ENCODE results near the gene YARS1.

YARS1 gene

GRCh38 chr1:32817159-32817814 is at the start of gene YARS1, which contains the start of gene S100PBP:
Gene YARS1 (minus strand): TSS chr1:32817358. CDS start chr1:32817244, 114 bp downstream.
Gene S100PBP (plus strand): TSS chr1:32817653. CDS start chr1:32826100, 8,447 bp downstream.
- peak; percentile 100 for DNase-seq (ENCODE audit: low read depth in 3 of 3)

- no peak for DNase-seq (ENCODE audit: low read depth in 3 of 3)
Measured at GRCh38 chr1:32865639-32866405, 48.7 kb upstream of the YARS1 start.

DNA sequence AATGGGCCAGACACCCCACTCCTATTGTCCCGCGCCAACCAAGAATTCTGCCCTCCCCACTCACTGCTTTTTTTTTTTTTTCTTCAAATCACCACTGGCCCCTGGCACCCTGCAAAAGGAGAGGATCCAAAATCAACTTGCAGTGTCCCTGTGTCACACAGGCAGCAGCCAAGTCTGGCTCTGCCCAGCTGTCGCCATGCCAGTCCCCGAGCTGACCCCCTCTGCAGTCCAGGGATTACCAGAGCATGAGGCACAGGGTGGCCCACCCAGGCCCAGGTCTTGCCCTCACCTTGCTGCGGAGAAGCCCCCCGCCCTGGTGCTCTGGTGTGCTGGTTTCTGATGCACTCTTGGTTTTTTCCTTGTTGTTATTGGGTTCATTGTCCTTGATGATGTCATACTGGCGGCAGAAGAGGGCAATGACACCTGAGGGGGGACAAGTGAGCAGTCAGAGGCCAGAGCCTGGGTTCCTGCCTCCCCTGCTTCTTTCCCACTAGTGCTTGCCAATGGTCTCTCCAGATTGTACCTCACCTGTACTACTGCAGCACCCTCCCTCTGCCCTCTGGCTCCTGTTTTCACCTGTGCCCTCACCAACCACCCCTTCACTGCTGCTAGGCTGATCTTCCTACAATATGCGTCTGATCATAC is 47.3 kb upstream of the YARS1 start:
- DNase-seq (ENCODE audit: low read depth in 3 of 3), result no peak

DNA sequence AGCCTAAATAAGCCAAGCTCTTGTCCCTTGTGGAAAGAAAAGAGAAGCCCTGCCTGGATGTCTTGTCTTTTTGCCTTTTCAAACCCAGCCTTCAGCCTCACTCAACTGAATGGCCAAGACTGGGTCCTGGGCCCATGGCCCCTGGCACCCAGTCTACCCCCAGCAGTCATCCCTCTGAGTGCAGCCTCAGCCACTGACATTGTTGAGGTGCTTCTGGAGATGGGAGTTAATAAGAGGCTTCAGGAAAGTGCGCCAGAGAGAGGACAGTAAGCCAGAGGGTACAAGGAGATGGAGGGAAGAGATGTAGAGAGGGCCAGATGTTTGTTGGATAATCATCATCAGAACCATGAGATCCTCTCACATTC is 46.7 kb upstream of the YARS1 start:
- no peak for DNase-seq (ENCODE audit: low read depth in 3 of 3)

DNA sequence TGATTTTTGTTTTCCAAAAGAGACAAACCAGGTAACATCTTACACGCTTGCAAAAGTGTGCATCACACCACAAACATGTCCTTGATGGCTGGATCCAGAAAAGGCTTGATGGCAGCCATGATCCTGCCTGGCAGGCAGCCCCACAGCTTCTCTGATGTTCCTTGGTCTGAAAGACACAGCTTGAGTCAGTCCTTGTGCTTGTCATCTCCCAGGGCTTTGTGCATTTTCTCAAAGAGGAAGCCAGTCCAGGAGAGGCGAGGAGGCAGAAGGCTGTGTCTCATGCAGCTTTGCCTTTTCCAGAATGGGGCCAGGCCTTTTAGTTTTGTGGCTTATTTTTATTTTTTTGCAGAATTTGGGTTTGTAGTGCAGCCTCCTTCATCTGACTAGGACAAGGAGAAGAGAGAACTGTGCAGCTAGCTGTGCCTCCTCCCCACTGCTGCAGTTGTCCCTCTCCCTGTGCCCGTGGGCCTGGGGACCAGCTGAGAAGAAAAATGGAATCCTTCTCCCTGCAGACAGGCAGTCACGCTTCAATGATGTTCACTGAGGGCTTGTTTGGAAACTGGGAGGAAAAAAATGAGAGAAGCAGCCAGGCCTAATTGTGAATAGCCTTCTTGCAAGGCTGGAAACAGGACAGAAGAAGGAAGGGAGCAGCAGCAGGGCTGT is 46.2 kb upstream of the YARS1 start:
- DNase-seq (ENCODE audit: low read depth in 3 of 3), result no peak

- no peak for DNase-seq (ENCODE audit: low read depth in 3 of 3)
Measured at GRCh38 chr1:32861904-32862695, 44.9 kb upstream of the YARS1 start.

DNA sequence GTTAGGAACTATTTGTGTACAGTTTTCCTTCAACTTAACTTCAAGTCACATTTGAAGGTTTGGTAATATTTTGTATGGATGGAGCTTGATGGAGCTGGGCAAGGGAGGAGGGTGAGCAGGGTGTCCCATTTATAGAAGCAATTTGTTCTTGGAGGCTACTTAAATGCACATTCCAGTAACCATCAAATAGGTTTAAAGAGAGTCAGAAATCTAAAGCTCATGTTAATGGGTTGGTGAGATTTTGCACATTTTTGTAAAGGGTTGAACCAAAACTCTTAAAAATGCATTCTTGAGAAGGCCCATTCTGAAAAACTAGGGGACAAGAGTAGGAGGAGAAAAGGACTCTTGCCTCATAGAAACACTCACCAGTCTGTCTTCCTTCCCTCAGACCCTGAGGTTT is 43.4 kb upstream of the YARS1 start:
- DNase-seq (ENCODE audit: low read depth in 3 of 3), result no peak

DNA sequence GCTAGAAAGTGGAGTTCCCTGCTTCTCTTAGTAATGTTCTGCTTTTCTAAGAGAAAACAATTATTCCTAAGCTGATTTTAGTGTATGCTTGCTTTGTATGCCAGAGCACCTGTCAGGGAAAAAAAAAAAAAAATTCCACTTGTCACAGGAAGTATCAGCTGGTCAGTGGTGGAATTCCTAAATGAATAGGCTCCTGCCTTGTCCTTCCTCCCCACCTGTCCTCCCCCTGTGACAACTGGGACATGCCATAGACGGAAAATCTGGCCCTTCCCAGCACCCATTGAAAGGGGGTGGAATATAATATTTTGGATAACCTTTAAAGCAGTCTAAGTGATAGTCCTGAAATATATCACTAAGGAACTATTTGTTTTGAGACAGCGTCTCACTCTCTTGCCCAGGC is 42.8 kb upstream of the YARS1 start:
- no peak for DNase-seq (ENCODE audit: low read depth in 3 of 3)

DNA sequence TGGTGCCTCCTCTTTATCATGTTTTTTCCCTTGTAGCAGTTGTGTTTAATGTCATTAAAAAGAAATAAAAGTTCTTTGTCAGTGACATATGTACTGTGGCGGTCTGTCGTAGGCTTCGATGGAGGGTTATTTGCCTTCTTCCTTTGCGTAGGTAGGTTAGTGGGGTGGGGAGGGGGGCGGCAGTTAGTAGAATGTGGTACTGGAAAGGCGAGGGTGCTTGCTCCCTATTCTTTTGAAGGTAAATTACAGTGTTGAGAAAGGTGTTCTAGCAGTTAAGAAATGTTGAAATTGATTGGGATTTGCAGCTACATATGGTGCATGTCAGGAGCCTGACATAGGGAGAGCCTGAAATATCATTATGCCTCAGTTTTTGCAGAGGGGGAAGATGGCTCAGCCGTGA is 41.6 kb upstream of the YARS1 start:
- no peak for DNase-seq (ENCODE audit: low read depth in 3 of 3)

DNA sequence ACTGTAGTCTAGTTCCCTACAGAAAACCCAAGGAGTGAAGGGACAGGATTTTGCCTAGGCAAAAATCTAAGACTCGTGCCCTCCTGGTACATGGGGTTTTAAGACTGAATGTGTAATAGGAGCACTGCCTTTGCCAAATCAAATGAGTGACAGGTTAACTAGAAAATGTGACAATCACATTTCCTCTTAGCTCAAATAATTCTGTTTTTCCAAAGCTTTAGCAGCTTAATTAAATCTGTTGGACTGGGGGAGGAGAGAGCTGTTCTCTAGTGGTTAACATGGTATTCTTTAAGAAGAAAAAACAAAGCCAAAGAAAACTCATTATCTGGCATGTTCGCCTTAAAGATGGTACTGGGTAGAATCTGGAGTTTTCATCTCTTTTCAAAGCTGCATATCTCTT is 41.0 kb upstream of the YARS1 start:
- no peak for DNase-seq (ENCODE audit: low read depth in 3 of 3)

DNA sequence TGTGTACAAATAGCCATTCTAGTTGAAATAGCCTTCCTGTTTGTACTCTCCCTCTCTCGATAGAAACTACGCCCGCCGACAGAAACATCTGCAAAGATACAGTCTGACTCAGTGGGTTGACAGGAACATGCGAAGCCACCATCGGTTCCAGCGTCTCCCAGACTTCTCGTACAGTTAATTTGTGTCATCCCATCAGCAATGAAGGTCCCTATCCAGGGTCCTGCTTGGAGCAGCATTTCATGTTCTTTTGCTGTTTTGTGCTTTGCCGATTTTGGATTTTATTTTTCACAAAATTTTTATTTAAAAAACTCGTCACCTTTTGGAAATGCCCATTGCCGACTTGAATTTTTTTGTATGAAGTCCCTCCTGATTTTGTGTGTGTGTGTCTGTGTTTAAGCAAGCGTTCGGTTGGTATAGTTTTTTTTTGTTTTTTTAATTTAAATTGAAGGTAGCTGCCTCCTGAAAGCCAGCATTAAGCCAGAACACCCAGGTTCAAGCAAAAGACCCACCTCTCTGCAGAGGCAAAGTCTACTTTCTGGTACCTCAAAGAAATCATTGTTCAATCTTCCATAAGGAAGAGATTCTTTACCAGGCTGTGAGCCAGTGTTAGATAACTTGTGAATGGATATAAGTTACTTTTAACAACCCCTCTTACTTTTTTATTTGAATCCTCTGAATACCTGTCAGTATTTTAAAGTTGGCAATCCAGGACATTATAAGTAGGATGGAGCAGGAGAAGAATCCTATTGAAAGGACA is 38.9 kb upstream of the YARS1 start:
- no peak for DNase-seq (ENCODE audit: low read depth in 3 of 3)

- no peak for DNase-seq (ENCODE audit: low read depth in 3 of 3)
Measured at GRCh38 chr1:32848354-32849063, 31.4 kb upstream of the YARS1 start.

- no peak for DNase-seq (ENCODE audit: low read depth in 3 of 3)
Measured at GRCh38 chr1:32831878-32832277, 14.7 kb upstream of the YARS1 start.

GRCh38 chr1:32830092-32830852 is 13.1 kb upstream of the YARS1 start:
- DNase-seq (ENCODE audit: low read depth in 3 of 3), result no peak

DNA sequence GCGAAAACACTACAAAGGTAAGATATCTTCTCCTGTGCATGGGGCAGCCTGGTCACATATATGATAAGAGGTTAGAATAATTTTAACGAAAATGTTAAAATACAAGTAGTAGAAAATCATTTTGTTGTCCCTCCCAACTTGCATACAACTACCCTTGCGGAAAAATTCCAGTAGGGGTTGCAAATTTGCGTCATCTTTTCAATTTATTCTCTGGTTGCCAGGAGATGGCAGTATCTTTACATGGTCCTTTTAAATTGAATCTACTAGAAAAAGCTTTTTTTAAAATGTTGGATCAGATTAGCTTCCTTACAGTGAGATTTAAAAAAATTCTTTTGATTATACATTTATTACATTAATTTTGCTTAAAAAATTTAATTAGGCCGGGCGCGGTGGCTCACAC is 11.2 kb upstream of the YARS1 start:
- DNase-seq (ENCODE audit: low read depth in 3 of 3), result no peak

- no peak for DNase-seq (ENCODE audit: low read depth in 3 of 3)
Measured at GRCh38 chr1:32825181-32825580, 8.0 kb upstream of the YARS1 start.

DNA sequence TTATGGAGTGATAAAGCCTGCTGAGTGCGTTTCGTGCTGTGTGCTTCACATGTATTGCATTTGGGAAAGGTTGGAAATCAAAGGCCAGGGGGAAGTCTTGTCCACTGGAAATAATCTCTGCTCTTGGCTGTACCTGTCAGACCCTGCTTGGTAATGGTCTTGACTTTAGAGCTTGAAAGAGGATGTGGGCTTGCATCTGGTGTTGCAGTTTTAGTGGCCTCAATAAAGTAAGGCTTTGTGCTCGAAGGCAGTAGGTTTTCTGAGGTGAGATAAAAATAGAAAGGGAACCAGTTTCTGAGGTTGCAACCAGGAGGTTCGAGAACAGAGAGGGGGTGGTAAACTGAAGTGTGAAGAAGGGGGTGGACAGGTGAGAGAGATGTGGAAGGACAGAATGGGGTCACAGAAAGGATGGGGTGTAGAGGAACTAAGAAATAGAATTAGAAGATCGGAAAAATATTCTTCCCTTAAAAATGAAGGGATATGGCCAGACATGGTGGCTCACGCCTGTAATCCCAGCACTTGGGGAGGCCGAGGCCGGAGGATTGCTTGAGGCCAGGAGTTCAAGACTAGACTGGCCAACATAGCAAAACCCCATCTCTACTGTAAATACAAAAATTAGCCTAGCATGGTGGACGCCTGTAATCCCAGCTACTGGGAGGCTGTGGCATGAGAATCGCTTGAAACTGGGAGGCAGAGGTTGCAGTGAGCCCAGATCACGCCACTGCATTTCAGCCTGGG is 1.8 kb upstream of the YARS1 start:
- DNase-seq (ENCODE audit: low read depth in 3 of 3), result no peak
